Cortex of kidney (tissue), 1 donor: Measurements from ENCODE around the gene NEU1.

ENCODE experiments used
- DNase-seq: peaks from one replicate; lab custom pipeline; 2025; lab: John Stamatoyannopoulos, UW

The NEU1 gene

DNA sequence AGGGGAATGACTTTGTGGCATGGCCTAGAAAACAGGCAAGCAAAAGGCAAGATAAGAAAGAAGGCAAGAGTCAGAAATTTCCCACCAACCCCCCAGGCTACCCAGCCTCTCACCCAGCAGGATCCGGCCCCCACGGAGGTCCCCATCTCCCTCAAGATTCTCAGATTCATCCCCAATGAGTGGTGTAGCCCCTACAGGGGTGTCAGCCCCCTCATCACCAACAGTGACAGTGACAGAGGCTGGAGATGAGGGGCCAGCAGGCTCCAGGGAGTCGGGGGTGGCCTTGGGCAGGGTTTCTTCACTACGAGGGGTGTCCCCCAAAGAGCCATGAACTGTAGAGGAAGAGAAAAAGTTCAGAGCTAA, 33.9 kb upstream of the NEU1 start:
- DNase-seq: no peak

DNA sequence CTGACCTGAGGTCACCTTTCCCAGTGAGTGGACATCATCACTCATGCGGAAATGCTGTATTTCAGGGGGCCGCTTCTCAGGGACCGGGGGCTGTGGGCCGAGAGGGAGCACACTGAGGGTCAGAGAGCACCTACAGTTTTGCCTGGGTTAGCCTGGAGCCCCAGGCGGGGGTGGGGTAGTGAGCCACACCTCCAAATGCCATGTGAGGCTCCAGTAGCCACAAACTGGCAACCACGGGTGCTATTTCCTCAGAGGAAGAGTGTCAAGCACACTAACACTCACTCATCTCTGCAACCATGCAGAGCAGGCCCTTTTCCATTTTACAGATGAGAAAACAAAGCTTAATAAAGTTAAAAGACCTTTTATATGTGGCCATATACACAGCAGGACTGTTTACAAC, 30.2 kb upstream of the NEU1 start:
- no peak for DNase-seq

DNA sequence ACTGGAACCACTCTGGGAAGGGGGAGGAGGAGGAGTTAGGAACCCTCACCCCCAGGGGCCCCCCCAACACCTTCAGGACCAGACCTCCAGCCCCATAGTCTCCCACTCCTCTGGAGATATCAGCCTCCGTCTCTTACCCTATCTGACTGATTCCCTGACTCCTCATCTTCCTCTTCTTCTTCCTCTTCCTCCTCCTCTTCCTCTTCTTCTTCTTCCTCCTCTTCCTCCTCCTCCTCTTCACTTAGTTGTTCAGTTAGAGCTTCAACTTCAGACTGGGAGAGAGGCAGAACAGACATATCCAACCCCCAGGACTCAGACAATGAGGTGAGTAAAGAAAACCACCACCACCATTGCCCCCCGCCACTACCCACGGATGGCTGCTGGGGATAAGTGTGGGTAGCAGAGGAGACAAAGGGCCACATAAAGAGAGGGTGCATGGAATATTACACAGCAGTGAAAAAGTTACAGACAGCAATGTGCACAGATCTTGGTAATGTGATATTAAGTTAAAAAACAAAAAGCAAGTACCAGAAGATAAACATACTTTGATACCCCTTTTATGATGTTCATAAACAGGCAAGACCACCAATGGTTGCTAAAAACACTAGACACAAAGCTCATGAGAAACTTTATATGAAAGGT, 26.8 kb upstream of the NEU1 start:
- no peak for DNase-seq

DNA sequence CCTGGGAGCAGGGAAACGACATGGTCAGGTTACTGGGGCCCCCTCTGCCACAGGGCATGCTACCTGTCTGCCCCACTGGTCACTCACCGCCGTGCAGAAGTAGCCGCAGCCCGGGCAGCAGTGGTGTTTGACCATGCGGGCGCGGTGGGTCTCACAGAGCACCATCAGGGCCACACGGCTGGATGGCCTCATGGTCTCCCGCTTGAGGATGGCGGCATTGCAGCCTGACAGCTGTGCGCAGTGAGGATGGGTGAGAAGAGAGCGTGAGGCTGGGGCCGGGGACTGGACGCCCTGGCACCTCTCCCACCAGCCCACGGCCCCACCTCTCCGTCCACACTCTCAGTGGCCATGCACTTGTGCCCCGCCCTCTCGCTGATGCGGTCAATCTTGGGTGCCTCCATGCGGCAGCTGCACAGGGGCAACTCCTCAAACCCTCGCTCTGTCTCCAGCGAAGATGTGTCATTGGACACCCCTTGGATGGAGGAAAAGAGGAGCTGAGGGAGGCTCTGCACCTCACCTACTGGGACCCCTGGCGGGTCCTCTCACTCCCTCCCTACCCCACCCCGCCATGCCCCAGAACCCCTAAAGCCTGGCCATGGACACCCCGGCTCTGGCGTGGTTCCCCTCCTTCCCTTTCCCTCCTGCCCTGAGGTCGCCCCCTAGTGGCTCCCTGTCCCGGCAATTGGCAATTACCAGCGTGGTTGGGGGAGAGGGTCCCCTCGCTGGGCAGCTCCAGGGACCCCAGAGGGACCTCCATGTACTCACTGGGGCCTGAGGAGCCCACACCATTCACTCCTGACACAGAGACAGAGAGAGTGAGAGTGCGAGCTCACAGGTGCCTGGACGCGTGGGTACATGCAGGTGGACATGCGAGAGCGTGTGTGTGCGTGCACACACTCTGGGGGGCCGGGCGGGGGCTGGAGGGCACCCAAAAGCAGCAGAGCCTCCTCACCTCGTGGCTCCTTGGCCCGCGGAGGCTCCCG, 25.9 kb upstream of the NEU1 start:
- DNase-seq: no peak

DNA sequence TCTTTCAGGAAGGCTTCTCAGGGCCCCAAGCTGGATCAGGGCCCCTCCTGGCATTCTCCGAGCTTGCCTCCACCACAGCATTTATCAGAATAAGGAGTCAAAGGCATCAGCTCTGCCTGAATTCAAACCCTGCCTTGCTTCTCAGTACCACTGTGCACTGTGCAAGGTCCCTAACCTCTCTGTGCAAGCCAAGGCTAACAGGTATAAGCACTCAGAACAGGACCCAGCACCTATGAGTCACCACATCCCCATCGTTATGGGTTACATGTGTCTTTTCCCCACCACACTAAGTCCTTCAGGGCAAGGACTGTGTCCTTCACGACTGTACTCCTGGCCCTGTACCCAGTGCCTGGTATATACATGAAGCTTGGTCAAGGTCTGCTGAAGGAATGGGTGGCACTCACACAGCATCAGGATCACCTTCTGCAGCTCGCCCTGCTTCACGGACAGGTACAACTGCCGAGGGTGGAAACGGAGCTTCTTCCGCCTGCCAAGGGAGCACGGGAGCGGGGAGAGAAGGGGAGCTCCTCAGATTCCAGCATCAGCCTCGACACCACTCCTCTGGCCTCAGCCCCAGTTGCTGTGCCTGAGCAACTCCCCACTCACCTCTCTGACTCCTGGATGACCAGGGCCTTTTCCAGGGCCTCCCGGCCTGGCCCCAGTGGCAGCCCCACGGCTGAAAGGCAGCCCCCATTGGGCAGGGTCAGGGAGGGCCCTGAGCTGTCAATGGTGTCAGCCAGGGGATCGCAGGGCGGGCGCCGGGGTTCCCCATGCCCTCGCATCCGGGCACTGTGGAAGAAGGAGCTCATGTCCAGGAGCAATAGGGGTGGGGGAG, 24.8 kb upstream of the NEU1 start:
- DNase-seq: no peak

DNA sequence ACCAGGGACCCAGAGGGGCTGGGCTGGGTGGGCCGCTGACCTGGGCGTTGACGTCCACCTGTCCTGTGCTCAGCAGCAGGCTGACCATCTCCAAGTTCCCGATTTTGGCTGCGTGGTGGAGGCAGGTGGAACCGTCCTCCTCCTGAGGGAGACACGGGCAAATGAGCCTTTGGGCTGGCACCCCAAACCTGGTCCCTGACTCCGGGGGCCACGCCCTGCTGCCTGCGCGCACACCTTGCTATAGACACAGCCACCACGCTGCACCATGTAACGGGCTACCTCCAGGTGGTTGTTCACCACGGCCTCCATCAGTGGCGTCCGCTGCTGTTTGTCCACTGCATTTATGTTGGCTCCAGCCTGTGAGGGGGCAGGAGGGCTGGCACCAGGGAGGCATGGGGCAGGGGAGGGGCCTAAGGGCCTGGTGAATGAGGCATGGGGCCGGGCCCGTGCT, 23.9 kb upstream of the NEU1 start:
- DNase-seq: no peak

DNA sequence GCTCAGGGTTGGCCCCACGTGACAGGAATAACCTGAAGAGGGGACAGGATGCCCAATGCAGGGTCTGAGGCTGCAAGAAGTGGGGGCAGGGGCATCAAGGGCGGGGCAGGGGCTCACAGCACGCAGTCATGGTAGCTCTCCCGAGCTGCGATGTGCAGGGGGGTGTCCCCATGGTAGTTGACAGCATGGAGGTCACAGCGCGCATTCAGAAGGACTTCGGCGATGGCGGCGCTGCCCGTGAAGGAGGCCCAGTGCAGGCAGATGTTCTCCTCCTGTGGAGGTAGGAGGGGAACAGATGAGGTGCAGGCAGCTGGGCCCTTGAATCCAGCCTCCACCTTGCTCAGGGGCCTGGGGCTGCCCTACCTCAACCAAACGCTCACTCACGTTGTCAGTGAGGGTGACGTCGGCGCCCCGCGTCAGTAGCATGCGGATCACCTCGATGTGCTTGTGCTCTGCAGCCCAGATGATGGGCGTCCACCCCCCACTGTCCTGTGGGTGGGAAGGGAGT, 22.0 kb upstream of the NEU1 start:
- DNase-seq: no peak

DNA sequence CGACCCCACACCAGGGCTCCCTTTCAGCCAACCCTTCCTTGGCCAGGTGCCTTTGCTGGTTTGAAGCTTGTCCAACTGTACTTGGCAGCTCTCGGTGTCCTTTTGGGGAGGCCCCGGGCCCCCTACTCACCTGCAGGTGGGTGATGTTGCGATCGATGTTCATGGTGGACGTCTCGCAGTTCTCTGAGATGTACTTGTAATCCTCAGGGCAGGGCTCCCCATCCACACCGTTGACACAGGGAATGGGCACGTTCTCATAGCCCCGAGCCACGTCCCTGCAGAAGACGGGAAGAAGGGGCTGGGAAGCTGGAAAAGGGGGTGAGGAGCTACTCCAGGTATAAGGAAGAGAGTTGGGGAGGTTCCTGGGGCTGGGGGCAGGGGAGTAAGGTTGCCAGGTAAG, 21.1 kb upstream of the NEU1 start:
- DNase-seq: no peak

DNA sequence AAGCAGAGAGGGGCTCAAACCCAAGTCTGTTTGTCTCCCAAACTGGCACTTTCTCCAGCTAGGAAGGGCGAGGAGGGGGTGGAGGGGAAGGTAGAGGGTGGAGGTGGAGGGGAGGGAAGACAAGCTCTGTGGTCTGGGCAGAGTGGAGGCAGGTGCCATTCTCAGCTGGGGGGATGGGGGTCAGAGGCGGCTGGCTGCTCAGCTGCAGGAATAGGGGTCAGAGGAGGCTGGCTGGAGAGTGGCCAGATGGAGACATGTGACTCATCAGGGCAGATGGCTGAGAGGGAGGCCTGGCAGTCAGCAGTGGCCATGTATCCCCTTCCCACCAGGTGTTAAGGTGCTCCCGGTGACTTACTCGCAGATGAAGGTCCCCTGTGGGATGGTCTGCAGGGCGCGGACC, 19.7 kb upstream of the NEU1 start:
- DNase-seq: no peak

DNA sequence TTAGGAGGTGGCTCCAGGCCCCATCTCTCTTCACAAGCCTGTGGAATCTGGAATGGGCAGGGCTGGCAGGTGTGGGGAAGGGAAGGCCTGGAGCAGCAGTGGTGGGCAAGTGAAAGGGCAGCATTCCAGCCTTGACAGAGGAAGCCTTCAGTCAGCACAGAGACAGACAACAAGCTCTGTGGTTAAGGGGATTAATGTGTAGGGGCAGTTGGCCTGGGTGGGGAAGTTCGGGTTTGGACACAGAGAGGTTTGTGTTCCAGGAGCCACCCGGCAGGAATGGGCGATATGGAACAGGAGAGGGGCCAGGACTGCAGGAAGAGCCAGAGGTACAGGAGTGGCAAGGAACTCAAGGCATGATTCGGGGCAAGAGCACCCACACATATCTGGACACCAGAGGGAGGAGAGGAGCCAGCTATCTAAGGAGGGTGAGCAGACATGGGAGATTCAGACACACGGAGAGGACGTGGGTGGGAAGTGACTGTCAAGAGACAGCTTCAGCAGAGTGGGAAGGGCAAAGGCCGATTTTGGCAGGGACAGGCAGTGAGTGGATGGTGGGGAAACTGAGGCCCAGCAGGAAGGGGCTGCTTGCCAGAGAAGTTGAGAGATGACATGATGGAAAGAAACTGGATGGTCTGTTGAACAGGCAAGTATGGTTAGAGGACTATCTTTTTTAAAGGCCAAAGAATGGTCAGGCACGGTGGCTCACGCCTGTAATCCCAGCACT, 18.7 kb upstream of the NEU1 start:
- DNase-seq: no peak

DNA sequence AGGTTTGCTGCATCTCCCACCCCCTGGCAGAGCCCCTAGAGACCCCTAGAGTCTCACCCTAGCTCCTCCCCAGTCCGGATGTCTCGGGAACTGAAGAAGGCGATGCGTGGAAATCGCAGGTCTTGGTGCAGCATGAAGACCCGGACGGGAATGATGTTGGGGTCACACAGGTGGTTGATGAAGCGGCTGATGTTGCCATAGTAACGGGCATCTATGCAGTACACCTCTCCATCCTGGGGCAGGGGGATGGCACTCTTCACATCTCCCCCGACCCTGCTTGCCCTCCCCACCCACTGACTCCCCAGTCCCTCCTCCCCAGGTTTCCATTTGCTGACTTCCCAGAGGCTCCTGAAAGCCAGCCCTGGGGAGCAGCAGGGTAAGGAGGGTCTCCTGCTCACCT, 18.0 kb upstream of the NEU1 start:
- DNase-seq: no peak

DNA sequence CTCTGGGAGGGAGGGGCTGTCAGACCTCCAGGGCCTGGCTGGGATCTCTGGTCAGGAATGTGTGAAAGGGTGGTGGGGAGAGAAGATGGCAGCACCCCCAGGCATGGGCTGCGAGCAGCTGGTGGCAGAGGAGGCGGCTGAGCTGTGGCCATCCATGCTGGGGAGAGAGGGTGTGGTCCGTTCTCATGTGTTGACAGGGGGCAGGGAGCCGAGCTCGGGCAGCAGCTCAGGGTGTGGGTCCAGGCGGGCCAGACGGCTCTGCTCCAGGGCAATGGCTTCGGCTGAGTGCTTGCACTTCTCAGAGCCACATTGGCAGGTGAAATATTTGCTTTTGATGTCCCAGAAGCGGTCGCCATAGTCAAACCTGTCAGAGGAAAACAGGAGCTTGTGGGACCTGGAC, 17.3 kb upstream of the NEU1 start:
- DNase-seq: no peak

DNA sequence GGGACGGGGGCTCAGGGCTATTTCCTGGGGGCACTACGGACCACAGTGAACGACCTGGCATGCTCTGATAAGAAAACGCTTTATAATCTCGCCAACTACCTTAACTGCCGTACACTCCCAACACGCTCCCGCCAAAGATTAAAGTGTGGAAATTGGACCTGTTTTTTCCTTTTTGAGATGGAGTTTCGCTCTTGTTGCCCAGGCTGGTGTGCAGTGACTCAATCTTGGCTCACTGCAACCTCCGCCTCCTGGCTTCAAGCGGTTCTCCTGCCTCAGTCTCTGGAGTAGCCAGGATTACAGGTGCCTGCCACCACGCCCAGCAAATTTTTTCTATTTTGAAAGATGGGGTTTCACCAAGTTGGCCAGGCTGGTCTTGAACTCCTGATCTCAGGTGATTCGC, 16.5 kb upstream of the NEU1 start:
- no peak for DNase-seq

DNA sequence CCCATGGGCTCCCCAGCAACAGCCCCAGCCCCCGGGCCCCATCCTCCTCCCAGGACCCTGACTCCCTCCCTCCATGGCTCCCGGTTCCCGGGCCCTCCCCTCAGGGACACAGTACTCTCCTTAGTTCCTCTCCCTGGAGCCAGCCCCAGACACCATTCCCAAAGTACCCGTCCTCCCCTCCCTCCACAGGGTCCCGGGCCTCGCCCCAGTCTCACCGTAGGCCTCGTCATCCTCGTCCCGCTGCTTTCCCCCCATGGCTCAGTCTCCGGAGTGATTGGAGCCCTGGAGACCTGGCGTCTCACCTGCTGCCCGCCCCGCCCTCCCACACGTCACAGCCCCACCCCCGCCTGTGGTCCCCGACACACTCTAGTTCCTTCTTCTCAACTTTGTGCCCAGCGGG, 16.1 kb upstream of the NEU1 start, which contains the start of gene SLC44A4:
Gene SLC44A4, minus strand, starts transcription at position 272 of the 400 bp plus-strand sequence. Its CDS starts 17 bp downstream, at position 255.
- no peak for DNase-seq

DNA sequence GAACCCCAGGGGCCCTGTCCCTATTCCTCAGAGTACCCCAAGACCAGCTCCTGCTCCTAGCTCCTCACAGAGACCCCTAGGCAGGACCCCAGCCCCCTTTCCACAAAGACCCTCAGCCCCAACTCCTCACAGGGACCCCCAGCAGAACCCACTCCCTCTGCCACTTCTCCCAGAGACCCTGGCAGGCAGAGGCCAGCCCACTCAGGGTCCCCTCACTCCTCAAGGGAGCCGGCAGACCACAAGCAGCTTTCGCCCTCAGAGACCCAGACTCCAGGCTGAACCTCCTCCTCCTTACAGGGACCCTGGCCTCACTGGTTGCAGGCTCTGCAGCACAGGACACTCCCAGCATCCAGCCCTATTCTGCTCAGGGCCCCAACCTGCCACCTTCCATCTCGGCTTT, 15.6 kb upstream of the NEU1 start:
- DNase-seq: no peak

DNA sequence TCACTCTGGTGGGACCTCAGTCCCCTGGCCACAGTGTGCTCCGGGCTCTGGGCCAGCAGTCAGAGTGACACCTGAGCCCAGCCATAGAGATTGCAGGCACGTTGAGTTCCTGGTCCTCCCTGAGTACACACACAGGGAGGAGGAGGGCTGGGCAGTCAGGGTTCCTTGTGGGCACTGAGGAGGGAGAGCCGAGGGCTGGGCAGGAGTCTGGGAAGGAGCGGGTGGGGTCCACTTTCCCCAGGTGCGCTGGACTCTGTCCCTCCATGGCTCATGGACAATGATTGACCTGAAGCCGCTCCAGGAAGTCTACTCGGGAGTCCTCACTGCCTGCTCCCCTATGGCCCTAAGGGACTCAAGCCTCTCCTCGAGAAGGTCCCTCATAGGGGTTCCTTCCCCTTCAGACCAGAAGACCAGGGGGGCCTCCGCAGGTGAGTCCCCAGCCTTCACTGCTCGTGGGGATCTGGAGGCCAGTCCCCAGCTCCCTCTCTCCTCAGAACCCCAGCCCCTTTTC, 15.1 kb upstream of the NEU1 start:
- DNase-seq: no peak

DNA sequence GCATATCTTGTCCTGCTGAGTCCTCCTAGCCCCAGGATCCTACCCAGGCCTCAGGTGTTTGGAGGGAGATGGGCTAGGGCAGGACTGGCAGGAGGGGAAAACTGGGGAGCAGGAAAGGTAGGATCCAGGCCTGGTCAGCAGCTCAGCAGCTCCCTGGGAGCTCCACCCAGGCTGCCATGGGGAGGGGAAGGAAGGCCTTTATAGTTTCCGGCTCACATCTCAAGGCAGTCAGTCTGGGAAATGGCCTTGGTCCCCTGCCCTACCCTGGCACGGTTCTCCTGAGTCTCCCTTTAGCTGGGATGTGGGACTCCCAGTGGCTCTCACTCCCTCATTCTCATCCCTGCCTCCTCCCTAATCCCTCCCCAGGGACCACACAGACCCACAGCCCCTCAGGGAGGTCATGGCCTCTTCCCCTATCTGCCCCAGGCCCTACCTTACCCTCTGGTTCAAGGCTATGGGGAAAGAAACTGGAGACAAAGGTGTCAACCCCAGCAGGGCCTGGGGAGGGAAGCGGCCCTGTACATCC, 14.6 kb upstream of the NEU1 start:
- no peak for DNase-seq

DNA sequence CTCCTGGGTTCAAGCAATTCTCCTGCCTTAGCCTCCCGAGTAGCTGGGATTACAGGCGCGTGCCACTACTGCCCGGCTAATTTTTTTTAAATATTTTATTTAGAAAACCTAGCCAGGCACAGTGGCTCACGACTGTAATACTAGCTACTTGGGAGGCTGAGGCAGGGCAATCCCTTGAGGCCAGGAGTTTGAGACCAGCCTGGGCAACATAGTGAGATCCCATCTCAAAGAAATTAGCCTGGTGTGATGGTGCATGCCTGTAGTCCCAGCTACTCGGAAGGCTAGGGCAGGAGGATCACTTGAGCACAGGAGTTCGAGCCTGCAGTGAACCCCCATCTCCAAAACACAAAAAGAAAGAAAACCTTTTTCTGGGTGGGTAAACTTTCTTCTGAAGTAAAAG, 13.7 kb upstream of the NEU1 start:
- DNase-seq: no peak

DNA sequence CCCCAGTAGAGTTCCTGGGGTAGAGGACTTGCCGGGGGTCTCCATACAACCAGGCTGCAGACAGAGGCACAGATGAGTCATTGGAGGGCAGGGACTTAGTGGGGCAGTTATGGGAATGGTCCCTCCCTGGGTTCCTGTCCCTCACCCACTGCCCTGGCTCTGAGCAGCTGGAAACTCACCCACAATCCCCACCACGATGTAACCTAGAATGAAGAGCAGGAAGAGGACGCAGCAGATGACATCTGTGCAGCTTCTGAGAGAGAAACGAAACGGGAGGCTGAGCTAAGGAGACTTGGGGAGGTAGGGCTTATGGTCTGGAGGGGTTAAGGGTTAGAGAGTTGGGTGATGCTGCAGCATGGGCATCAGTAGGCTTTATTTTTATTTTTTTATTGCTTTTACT, 13.3 kb upstream of the NEU1 start:
- no peak for DNase-seq

DNA sequence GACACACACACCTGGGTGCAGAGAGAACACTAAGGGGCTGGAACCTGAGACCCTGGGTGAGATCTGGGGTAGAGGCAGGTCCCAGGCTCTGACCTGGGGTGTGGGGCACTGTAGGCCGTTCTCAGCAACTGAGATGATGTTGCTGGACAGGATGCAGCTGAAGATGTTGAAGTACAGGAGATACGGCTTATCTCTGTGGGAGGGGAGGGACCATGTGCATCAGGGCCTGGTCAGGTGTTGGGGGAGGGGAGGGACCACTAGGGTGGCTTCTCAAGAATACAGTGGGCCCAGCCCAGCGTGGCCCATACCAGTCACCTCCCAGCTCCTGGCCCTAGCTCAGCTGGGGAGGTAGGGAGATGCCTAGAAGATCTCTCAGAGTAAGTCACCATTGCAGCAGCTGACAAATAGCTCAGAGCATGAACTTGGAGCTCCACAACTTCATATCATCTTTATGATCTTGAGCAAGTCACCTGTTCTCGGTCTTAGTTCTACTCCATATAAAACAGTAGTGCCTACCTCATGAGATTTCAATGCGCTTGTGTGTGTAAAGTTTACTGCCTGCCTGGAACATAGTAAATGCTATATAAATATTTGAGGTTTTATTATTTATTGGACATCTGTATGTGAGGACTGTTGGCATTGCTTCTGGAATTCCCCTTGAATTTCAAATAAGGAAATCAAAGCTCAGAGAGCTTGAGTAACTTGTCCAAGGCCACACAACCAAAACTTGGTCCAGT, 12.4 kb upstream of the NEU1 start:
- DNase-seq: no peak
